WTC11 (cell line): Measurements from ENCODE around the gene LSM7. TPM values are rescaled to one million over a fixed set of nuclear protein-coding genes. Genes with fewer than 3 reads are reported as not detected.

Experiments
- ATAC-seq: fragments of 200-7000 bp; cut with Tn5 transposase; 2 replicates; pipeline ENCODE4 v1.10.0; 2021; ENCODE audit warnings: mild to moderate bottlenecking, moderate library complexity
- CTCF ChIA-PET: fragments of 300-600 bp; sonication (Branson Sonifier 250); formaldehyde crosslinking; loops from one replicate; lab custom pipeline; 2021; ENCODE audit warnings: antibody characterized with exemption; lab: Charles Lee
- POLR2A ChIA-PET: fragments of 350-600 bp; sonication (Branson Sonifier 250); formaldehyde crosslinking; loops from one replicate; lab custom pipeline; 2021; ENCODE audit warnings: antibody characterized with exemption; lab: Charles Lee
- DNase-seq: peaks from one replicate; pipeline ENCODE4 v3.0.0; 2021; ENCODE audit warnings: low spot score
- H3K27ac Mint-ChIP-seq: 2 replicates; pipeline ENCODE4 v1.8.0; 2021; ENCODE audit warnings: mixed read lengths
- H3K27me3 Mint-ChIP-seq: 2 replicates; pipeline ENCODE4 v1.8.0; 2021; ENCODE audit warnings: low read depth, mild to moderate bottlenecking, moderate library complexity, mixed read lengths
- H3K36me3 Mint-ChIP-seq: 2 replicates; pipeline ENCODE4 v1.8.0; 2021; ENCODE audit warnings: mixed read lengths
- H3K4me1 Mint-ChIP-seq: 2 replicates; pipeline ENCODE4 v1.8.0; 2022; ENCODE audit warnings: mixed read lengths
- H3K4me3 Mint-ChIP-seq: 2 replicates; pipeline ENCODE4 v1.8.0; 2021; ENCODE audit warnings: mild to moderate bottlenecking, moderate library complexity, mixed read lengths
- H3K9me3 Mint-ChIP-seq: 2 replicates; pipeline ENCODE4 v1.8.0; 2021; ENCODE audit warnings: mixed read lengths
- E2F5 ChIP-seq: sonication (generic); formaldehyde crosslinking; IDR thresholded peaks from 2 replicates; pipeline ENCODE4 v1.8.1; 2022; ENCODE audit warnings: mild to moderate bottlenecking, moderate library complexity, missing genetic modification reagents
- FOXP1 ChIP-seq: sonication (generic); formaldehyde crosslinking; IDR thresholded peaks from 2 replicates; pipeline ENCODE4 v1.8.0; 2022; ENCODE audit warnings: missing genetic modification reagents, mild to moderate bottlenecking, moderate library complexity, borderline replicate concordance
- FOXP4 ChIP-seq: sonication (generic); formaldehyde crosslinking; IDR thresholded peaks from 2 replicates; pipeline ENCODE4 v1.8.0; 2022; ENCODE audit warnings: mild to moderate bottlenecking, missing genetic modification reagents
- GRHL2 ChIP-seq: fragments of 250-450 bp; sonication (Bioruptor Pico); IDR thresholded peaks from 2 replicates; pipeline ENCODE4 v1.8.0; 2022; ENCODE audit warnings: mild to moderate bottlenecking, moderate library complexity; ENCODE audit not compliant: insufficient replicate concordance, severe bottlenecking
- GTF2I ChIP-seq: fragments of 250-450 bp; sonication (Bioruptor Pico); conservative IDR thresholded peaks from 2 replicates; pipeline ENCODE4 v1.4.0; 2021; ENCODE audit warnings: mild to moderate bottlenecking
- HMGA2 ChIP-seq: fragments of 250-450 bp; sonication (Bioruptor Pico); IDR thresholded peaks from 2 replicates; pipeline ENCODE4 v1.4.0; 2021; ENCODE audit warnings: mild to moderate bottlenecking, moderate library complexity
- NFYB ChIP-seq: sonication (generic); formaldehyde crosslinking; conservative IDR thresholded peaks from 2 replicates; pipeline ENCODE4 v1.8.0; 2022; ENCODE audit warnings: low read depth, missing genetic modification reagents
- OVOL2 ChIP-seq: fragments of 250-450 bp; sonication (Bioruptor Pico); IDR thresholded peaks from 2 replicates; pipeline ENCODE4 v1.9.0; 2021; ENCODE audit warnings: mild to moderate bottlenecking, borderline replicate concordance
- PREB ChIP-seq: sonication (generic); formaldehyde crosslinking; IDR thresholded peaks from 2 replicates; pipeline ENCODE4 v1.8.1; 2022; ENCODE audit warnings: mild to moderate bottlenecking, missing genetic modification reagents, moderate library complexity, borderline replicate concordance
- TCF7 ChIP-seq: sonication (generic); formaldehyde crosslinking; IDR thresholded peaks from 2 replicates; pipeline ENCODE4 v1.8.0; 2022; ENCODE audit warnings: mild to moderate bottlenecking, low read depth, missing genetic modification reagents, moderate library complexity
- USF2 ChIP-seq: sonication (generic); formaldehyde crosslinking; IDR thresholded peaks from 2 replicates; pipeline ENCODE4 v1.8.1; 2023; ENCODE audit warnings: mild to moderate bottlenecking, missing genetic modification reagents, moderate library complexity
- ZNF219 ChIP-seq: sonication (generic); formaldehyde crosslinking; IDR thresholded peaks from 2 replicates; pipeline ENCODE4 v1.8.0; 2023; ENCODE audit warnings: missing genetic modification reagents, mild to moderate bottlenecking, borderline replicate concordance
- ZNF396 ChIP-seq: fragments of 250-450 bp; sonication (Bioruptor Pico); IDR thresholded peaks from 2 replicates; pipeline ENCODE4 v1.8.0; 2021; ENCODE audit warnings: mild to moderate bottlenecking, moderate library complexity, borderline replicate concordance
- total RNA-seq: library from RNA; stranded (reverse); gene quantifications from 3 replicates; pipeline ENCODE4 v1.2.3, GENCODE V29; 2021
- TF ChIP-seq, protein P1 (sequence below): fragments of 200-600 bp; IDR thresholded peaks from 2 replicates; pipeline ENCODE4 v1.8.0; 2022; ENCODE audit warnings: antibody characterized with exemption
- TF ChIP-seq, protein P2 (sequence below): sonication (generic); formaldehyde crosslinking; IDR thresholded peaks from 2 replicates; pipeline ENCODE4 v1.8.0; 2022; ENCODE audit warnings: mild to moderate bottlenecking, missing genetic modification reagents

LSM7 gene
- total RNA-seq, 1 experiment from 2014 or later: 245 TPM

DNA sequence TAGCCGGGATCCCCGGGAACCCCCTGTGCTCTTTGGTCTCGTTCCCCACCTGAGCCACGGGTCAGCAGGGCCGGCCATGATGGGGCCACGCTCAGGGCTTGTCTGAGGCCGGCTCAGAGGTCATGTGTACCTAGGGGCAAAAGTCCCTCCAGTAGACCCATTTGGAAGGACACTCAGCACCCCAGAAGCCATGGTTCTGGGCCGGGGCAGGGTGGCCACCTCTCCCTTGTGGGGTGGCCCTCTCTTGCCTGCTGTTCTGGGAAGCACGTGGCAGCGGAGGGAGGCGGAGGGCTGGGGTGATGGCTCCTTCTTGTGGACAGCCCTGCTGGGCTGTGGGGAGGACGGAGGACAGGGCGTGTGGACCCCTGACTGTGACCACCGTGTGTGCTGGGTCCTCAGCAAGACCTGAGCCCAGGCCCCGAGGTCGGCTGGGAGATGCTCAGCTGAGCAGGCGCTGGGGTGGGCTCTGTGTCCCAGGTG lies 40.0 kb downstream of the LSM7 start (continued):
- TF ChIP-seq FOXP4 (no peak), FOXP1 (CRISPR knock-in tag) (no peak), OVOL2 (CRISPR knock-in tag) (no peak)

- H3K4me1 Mint-ChIP-seq: peaks cover 7% of the 10 kb centered on the region; the same call in 1 of the 2 replicates
- ChIA-PET POLR2A (interaction anchor here (0.5 kb wide), 1 partner anchor 189 kb away, joined by 3 read pairs; no protein-coding TSS in a partner anchor), CTCF (interaction anchor here (0.6 to 2.7 kb wide), 8 partner anchors 13 to 88 kb away, joined by 3 to 10 read pairs (median 4); no protein-coding TSS in a partner anchor)
- 0 out of 2 replicates have a peak overlapping the region, but pooled peaks have one; percentile 32 for H3K27ac Mint-ChIP-seq
- no peak overlapping the region for H3K4me3 Mint-ChIP-seq
- H3K27me3 Mint-ChIP-seq: peaks cover 63% of the 10 kb centered on the region
- TF ChIP-seq PREB (CRISPR knock-in tag) (no peak), ZNF396 (CRISPR knock-in tag) (no peak), ZNF219 (no peak), GRHL2 (no peak), E2F5 (no peak), NFYB (CRISPR knock-in tag) (no peak), GTF2I (CRISPR knock-in tag) (no peak), HMGA2 (CRISPR knock-in tag) (no peak), TCF7 (no peak), USF2 (no peak)
- TF ChIP-seq, protein P1, sequence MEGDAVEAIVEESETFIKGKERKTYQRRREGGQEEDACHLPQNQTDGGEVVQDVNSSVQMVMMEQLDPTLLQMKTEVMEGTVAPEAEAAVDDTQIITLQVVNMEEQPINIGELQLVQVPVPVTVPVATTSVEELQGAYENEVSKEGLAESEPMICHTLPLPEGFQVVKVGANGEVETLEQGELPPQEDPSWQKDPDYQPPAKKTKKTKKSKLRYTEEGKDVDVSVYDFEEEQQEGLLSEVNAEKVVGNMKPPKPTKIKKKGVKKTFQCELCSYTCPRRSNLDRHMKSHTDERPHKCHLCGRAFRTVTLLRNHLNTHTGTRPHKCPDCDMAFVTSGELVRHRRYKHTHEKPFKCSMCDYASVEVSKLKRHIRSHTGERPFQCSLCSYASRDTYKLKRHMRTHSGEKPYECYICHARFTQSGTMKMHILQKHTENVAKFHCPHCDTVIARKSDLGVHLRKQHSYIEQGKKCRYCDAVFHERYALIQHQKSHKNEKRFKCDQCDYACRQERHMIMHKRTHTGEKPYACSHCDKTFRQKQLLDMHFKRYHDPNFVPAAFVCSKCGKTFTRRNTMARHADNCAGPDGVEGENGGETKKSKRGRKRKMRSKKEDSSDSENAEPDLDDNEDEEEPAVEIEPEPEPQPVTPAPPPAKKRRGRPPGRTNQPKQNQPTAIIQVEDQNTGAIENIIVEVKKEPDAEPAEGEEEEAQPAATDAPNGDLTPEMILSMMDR: no peak
- TF ChIP-seq, protein P2, sequence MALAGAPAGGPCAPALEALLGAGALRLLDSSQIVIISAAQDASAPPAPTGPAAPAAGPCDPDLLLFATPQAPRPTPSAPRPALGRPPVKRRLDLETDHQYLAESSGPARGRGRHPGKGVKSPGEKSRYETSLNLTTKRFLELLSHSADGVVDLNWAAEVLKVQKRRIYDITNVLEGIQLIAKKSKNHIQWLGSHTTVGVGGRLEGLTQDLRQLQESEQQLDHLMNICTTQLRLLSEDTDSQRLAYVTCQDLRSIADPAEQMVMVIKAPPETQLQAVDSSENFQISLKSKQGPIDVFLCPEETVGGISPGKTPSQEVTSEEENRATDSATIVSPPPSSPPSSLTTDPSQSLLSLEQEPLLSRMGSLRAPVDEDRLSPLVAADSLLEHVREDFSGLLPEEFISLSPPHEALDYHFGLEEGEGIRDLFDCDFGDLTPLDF: no peak
- ATAC-seq (no peak), DNase-seq (no peak)
- H3K9me3 Mint-ChIP-seq: no peaks in the 10 kb centered on the region
- H3K36me3 Mint-ChIP-seq: no peaks in the 10 kb centered on the region
Observed at GRCh38 chr19:2287585-2288337, 40.6 kb downstream of the LSM7 start.
